GM23248 (cell line): ENCODE data around the gene TENM4.

ENCODE experiments used
- EZH2 ChIP-seq: fragments of 200-600 bp; sonication (generic); IDR thresholded peaks from 2 replicates; pipeline ENCODE4 v1.6.1; 2018; ENCODE audit warnings: antibody characterized with exemption, mild to moderate bottlenecking; ENCODE audit not compliant: insufficient read depth, poor library complexity, severe bottlenecking
- EZH2phosphoT487 ChIP-seq: fragments of 200-600 bp; sonication (generic); IDR thresholded peaks from 2 replicates; pipeline ENCODE4 v1.6.1; 2018; ENCODE audit warnings: antibody characterized with exemption, moderate library complexity, mild to moderate bottlenecking, low read depth; ENCODE audit not compliant: insufficient read depth

GRCh38 chr11:78768345-78768744 is 672.5 kb downstream of the TENM4 start:
- TF ChIP-seq EZH2phosphoT487 (no peak), EZH2 (no peak)
